GM18907 (cell line): ENCODE results near the gene POU4F2.

ENCODE experiments used
- ATAC-seq: cut with Tn5 transposase; IDR thresholded peaks from one replicate; pipeline ENCODE4 v1.9.1; 2021; ENCODE audit warnings: mild to moderate bottlenecking, moderate library complexity; ENCODE audit not compliant: unreplicated experiment

The POU4F2 gene, protein sequence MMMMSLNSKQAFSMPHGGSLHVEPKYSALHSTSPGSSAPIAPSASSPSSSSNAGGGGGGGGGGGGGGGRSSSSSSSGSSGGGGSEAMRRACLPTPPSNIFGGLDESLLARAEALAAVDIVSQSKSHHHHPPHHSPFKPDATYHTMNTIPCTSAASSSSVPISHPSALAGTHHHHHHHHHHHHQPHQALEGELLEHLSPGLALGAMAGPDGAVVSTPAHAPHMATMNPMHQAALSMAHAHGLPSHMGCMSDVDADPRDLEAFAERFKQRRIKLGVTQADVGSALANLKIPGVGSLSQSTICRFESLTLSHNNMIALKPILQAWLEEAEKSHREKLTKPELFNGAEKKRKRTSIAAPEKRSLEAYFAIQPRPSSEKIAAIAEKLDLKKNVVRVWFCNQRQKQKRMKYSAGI

DNA sequence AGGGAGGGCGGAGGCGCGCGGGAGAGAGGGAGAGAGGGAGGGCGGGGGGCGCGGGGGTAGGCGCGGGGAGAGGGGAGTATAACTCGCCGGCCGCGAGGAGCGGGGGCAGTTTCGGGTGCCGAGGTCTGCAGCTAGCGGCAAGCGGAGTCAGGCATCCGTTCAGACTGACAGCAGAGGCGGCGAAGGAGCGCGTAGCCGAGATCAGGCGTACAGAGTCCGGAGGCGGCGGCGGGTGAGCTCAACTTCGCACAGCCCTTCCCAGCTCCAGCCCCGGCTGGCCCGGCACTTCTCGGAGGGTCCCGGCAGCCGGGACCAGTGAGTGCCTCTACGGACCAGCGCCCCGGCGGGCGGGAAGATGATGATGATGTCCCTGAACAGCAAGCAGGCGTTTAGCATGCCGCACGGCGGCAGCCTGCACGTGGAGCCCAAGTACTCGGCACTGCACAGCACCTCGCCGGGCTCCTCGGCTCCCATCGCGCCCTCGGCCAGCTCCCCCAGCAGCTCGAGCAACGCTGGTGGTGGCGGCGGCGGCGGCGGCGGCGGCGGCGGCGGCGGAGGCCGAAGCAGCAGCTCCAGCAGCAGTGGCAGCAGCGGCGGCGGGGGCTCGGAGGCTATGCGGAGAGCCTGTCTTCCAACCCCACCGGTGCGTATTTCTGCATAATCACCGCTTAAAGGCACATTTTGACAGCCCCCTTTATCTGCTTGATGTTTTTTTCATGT lies at the start of gene POU4F2:
Gene POU4F2 (plus strand): TSS at position 108 of the 720 bp plus-strand sequence. CDS start 248 bp downstream, at position 356.
- ATAC-seq: no peak

DNA sequence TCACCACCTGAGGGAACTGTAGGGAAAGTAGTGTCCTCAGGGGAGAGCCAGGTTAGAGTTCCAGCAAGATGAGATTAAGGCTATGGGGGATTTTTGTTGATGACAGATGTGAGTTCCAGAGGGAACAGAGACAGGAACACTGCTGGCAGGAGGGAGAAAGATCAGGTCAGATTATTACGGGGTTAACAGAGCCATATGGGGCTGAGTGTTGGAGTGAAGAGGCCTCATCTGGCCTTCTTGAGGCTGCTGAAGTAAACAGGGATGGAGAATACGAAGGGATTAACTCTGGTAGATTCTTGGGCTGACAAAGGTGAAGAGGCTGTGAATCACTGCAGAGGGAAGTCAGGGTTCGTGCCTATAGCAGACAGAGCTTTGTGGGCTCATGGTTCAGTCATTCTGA lies 47.9 kb upstream of the POU4F2 start:
- no peak for ATAC-seq

DNA sequence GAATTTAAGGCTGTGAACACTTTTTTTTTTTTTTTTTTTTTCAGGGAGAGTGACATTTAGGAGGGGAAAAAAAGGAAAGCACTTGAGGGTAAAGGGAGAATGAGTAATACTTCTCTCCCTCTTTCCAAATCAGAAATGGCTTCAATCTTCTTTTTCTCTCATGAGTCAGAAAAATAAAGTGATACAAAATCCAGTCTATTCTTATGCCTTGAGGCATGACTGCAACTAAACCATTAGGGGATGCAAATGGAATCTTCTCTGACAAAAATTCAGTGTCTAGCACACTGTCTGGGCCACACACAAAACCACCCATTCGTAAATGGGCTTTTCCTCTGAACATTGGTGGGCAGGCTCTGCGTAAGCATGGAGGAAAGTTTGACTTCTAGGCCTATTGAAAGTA lies 46.7 kb upstream of the POU4F2 start:
- no peak for ATAC-seq

DNA sequence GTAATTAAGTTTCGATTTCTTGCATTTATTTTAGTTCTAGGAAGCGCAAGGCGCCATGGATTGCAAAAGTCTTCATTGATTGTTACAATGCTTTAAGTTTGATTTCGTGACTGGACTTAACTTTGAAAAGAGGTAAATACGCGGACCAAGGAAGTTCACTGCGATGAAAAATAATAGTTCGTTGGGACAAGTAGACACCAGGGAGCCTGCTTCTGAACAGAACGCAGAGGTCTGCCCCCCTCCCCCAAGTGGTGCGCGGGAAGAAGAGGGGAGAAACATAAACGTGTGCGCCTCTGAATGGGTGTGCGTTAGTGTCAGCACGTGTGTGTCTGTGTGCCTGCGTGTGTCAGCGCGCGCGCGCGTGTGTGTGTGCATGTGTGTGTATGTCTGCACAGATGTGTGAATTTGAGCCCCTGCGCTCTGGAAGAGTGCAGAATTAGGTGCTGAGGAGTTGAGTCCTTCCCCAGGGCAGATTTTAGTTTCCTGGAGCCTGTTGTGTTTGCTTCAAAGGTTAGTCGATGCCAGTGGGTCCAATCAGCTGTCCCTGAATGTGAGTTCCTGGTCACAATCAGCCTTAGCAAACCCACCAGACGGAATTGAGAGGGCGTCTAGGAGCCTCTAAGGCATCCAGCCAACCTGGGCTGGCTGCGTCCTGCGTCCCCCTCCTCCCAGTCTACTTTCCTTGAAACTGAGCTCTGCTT lies 5.8 kb upstream of the POU4F2 start:
- no peak for ATAC-seq

DNA sequence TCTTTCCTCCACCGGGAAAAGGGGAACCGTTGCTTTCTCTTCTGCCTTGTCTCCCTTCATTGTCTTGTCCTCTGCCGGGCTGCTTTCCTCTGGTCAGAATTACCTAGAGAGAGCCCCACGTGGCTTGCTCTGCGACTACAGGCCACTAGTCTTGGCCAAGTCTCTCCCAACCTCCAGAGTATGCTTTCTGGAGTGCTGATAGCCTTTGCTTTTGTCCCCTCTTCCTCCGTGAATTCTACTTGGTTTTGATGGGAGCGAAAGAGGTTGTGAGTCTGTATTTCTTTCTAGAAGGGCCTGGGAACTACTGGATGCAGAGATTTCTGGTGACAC lies 5.3 kb upstream of the POU4F2 start:
- no peak for ATAC-seq

DNA sequence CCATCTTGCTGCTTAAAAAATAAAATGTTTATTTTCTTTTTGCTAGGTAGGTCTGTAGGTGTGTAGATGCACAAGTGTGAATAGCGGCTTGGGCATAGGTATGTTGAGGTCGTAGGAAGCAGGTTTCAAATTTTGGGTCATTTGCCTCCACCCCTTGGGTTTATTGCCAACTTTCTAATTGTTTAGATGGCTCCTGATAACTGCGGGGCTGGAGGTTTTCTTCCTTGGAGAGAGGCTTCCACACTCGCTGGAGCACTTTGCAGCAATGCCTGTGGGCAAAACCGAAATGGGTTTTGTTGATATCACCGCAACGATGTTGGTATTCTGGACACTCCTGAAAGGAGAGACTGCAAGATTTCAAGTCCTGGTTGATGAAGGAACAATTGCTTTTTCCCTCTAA lies 3.9 kb upstream of the POU4F2 start:
- ATAC-seq: no peak

DNA sequence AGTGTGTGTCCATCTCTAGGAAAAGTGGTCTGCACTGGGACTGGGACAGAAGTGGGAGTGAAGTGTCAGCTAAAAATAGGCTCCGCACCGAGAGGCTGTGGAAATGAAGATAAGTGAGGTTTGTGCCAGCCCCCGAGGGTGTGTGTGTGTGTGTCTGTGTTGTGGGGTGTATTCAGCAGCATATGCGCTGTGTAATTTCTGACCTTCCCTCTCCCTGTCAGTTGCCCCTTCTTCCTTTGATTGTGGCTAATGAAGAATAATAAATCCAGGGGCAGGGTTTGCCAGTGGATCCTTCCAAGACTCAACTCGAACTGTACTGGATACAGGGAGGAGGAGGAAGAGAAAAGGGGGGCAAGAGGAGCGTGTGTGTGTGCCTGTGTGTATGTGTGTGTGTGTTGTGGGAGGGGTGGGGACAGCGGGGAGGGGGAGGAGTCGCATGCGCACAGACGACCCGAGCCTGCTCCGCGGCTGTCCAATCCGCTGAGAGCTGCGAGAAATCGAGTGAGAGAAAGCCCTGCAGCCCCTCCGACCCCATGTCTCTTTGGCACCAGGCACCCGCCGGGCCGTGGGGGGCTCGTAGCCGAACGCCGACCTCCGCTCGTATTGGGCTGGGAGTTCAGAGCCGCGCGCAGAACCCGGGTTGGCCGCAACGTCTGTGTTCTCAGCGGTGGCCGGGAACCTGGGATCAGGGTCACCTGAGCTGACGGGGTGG lies 916 bp upstream of the POU4F2 start:
- ATAC-seq: no peak

DNA sequence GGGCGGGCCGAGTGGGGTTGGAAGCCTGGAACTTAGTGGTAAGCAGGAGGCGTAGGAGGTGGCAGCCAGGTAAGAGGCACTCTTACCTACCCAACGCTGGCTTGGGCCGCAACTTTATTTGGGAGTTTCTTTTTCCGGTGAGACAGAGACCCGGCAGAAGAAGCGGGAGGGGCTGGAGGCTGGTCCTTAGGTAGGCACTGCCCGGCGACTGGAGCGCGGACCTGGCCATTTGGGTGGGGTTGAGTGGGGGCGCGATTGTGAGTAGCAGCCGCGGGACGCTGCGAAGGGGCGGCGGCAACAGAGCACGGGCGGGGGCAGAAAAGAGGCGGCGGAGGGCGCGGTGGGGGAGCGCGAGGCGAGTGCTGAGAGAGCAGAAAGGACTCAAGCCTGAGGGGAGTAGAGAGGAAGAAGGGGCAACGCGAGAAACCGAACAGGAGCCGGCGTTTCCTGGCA lies 334 bp upstream of the POU4F2 start:
- no peak for ATAC-seq

DNA sequence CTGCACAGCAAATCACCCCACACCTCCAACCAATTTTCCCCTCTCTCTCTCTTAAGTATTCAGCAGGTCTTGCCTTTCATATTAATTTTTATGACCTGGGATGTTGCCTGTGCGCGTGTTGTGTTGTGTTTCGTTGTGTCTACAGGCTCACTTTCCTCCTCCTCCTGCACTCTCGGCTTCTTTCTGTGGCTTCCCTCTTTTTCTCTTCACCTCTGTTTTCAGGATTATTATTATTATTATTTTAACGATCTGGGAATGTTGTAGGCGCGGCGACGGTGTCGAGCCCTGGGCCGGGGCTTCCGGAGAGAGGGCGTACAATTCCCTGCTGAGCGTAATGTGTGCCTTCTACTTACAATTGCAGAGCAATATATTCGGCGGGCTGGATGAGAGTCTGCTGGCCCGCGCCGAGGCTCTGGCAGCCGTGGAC lies 826 bp downstream of the POU4F2 start:
- no peak for ATAC-seq

DNA sequence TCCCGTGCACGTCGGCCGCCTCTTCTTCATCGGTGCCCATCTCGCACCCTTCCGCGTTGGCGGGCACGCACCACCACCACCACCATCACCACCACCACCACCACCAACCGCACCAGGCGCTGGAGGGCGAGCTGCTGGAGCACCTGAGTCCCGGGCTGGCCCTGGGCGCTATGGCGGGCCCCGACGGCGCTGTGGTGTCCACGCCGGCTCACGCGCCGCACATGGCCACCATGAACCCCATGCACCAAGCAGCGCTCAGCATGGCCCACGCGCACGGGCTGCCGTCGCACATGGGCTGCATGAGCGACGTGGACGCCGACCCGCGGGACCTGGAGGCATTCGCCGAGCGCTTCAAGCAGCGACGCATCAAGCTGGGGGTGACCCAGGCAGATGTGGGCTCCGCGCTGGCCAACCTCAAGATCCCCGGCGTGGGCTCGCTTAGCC lies 1.4 kb downstream of the POU4F2 start:
- ATAC-seq: no peak

DNA sequence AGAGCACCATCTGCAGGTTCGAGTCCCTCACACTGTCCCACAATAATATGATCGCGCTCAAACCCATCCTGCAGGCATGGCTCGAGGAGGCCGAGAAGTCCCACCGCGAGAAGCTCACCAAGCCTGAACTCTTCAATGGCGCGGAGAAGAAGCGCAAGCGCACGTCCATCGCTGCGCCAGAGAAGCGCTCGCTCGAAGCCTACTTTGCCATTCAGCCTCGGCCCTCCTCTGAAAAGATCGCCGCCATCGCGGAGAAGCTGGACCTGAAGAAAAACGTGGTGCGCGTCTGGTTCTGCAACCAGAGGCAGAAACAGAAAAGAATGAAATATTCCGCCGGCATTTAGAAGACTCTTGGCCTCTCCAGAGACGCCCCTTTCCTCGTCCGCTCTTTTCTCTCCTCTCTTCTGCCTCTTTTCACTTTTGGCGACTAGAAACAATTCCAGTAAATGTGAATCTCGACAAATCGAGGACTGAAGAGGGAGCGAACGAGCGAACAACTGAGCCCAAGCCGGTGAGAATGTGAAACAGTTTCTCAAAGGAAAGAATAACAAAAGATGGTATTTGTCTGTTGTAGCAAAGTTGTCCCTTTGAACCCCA lies 1.9 kb downstream of the POU4F2 start:
- no peak for ATAC-seq

DNA sequence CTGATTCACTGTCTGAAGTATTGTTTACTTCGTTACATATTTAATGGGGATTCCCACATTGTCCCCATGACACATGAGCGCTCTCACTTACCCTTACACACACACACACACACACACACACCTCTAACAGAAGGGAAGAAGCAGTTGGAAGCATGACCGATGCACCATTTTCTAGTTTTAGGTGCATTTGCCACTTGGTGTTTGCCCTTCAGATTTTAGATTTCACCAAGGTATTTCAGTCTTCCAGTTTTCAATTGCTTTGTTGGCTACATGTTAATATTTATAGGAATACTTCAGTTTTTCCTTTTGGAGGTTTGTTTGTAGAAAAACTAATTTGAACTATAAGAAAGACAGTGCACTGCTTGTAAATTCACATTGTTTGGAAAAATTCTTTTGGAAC lies 3.1 kb downstream of the POU4F2 start:
- no peak for ATAC-seq

DNA sequence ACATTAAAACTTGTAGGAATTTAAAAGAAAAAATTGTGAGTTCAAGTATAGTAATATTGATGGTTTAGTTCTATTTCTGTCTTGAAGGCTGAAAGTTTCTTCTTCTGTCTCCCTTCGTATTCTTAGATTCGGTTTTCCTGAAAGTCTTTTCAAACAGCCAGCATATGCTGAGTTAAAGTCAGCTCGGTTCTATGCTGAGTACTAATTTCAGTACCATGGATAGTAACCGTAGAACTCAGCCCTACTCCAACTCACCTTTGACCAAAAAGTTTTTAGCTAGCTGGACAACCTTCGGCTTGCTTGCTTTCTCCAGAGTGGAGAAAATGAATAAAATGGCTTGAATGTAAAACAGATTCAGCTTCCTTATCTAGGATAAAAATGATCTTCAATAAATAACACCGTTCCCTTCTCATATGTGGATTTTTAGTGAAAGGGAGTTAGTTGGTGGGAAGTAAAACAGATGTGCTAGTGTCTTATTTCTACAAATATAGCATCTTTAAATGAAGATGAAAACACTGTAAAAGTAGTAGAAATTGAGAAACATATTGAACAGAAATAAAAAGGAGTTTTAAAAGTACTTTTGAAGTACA lies 5.2 kb downstream of the POU4F2 start:
- no peak for ATAC-seq

DNA sequence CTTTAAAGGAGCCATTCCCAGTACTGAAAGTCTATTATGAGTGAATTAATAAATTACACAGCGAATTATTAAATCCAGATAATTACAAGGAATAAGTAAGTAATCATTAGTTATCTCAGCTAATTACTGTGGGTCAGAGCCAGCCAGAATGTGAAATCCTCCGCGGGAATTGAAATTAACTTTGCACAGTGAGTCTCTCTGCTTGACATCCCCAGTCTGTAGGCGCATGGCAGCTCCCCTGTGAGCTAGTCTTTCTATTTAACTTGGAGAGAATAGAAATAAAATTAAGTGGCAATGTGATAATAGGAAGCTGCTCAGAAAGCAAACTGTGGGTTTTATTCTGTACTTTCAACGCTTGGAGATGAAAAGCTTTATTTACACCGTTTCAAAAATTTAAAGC lies 7.2 kb downstream of the POU4F2 start:
- ATAC-seq: no peak

DNA sequence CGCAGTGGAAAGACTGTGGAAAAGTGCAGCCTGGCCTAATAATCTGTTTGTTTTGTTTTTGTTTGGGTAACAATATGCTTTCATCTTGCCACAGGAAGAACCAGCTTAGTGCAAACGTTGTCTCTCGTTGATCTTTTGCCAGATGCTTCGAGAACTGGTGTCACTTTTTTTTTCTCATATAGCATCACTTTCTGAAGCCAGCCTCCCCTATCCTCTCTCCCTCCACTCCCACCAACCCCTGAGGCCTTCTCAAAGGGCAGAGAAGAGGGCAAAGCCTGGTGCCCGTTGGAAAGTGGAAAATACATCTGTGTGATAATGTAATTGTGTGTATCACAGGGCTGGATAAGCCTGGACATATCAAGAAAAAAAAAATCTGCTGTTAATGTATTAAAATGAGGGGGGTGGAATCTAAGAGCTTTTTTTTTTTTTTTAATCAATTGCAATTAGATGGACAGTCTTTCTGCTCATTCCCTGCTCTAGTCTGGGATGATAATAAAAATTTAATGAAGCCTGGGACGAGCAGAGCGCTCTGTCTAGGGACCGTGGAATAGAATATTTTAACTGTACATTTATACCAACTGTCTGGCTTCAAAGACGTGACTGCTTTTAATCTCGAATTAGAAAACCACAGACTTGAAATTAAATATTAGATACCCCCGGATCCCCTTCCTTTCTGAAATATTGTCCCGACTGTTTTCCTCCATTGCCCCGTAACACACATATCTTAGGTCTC lies 8.1 kb downstream of the POU4F2 start:
- no peak for ATAC-seq

DNA sequence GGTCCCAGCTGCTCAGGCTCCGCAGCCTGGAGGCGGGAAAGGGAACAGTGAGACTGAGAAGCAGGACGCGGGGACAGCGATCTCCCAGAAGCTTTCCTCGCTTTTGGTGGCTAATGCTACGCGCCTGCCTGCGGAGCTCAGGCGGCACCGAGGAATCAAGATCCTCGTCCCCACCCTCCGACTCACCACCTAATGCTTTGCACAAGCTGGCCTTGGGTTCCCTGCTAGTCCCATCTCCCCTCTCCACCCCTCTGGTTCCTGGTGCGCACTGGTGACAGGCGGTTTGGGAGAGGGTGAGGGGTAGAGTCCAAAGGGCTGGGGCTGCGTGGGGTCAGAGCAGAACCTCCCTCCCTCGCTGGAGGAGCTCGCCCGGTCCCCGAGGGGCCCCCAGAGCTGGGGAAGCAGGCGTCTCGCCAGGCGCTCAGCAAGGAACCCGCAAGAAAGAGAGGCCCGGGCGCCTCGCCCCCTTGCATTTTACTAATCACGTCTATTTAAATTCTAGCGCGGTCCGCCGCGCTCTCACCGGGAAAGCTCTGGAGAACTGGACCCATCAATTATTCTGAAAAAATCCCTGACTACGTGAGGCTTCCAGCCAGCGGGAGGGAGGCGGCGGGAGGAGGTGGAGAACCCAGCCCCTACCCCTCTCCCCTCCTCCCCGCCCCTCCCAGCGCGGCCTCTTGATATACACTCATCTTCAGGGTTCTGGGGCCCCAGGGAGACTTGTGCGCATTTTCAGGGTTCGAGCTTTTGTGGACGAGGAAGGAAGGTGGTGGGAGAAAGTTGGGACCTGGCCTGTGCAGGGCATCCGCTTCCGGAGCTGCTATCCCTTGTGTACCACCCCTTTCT lies 9.1 kb downstream of the POU4F2 start:
- no peak for ATAC-seq

DNA sequence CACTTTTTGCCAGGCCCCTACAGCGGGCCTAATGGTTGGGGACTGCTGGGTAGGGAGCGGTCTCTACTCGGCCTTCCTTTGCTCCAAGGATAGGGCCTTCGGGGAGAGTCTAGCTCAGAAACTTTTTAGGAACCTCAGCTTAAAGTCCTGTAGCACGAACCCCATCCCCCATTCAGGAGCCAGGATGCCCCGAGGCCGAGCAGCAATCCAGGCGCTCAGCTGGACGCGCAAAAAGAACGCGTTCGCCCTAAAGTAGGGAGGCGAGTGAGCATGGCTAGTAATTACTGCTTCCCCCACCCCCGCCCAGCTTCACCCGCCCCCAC lies 9.7 kb downstream of the POU4F2 start:
- ATAC-seq: no peak

DNA sequence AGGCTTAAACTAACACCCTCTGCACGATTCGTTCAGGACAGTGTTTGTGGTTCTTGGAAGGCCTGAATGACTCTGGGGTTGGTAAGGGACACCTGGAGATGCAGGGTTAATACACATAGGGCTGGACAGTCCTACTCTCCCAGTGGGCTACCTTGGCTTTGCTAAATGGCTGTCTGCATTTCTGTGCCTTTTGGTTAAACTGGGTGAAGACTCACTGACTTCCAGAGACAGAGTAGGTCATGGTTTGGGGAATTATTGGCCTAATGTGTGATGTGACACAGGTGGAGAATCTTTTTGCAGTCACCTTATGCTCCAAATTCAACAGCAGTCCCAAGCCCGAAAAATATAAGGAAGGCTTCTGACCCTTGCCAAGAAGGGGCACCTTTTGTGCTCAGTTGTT lies 10.5 kb downstream of the POU4F2 start:
- ATAC-seq: no peak

DNA sequence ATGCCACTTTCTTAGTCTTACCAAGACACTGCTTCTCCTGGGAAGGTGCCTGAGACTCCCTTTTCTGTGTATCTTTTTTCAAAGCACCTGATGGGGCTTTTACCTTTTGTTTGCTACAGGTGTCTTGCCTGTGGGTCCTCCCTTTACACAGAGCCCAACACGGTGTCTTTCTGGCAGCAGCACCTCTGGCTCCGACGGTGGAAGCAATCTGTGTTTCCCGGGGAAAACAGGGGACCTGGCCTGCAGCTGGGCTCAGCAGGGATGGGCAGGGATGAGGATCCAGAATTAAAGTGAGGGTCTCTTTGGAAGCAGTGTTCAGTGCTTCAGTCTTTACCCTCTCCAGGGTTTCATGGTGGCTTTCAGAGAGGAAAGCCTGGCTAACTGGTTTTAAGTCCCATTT lies 11.3 kb downstream of the POU4F2 start:
- ATAC-seq: no peak
